ENCODE measurements around the gene PSMC3. TPM values are rescaled to one million over a fixed set of nuclear protein-coding genes. Genes with fewer than 3 reads are reported as not detected.
A peak's percentile ranks its signal among the peaks of the same experiment; 100 is the strongest.

Gene PSMC3
- total RNA-seq, 1 donor from 2014 or later: 147 TPM

GRCh38 chr11:47442514-47442913 is 16.3 kb upstream of the PSMC3 start:
- DNase-seq: no peak

GRCh38 chr11:47441421-47441820 is 15.2 kb upstream of the PSMC3 start:
- no peak for DNase-seq

GRCh38 chr11:47440054-47440476 is 13.8 kb upstream of the PSMC3 start:
- DNase-seq: no peak

GRCh38 chr11:47438721-47439120 is 12.5 kb upstream of the PSMC3 start:
- no peak for DNase-seq

- no peak for DNase-seq
Observed at GRCh38 chr11:47437746-47438418, 11.6 kb upstream of the PSMC3 start.

- no peak for DNase-seq
Observed at GRCh38 chr11:47437218-47437745, 11.0 kb upstream of the PSMC3 start.

GRCh38 chr11:47436726-47437125 is 10.5 kb upstream of the PSMC3 start:
- no peak for DNase-seq

GRCh38 chr11:47435687-47436086 is 9.4 kb upstream of the PSMC3 start:
- no peak for DNase-seq

GRCh38 chr11:47434011-47434786 is 8.0 kb upstream of the PSMC3 start:
- DNase-seq: no peak

- DNase-seq: no peak
Observed at GRCh38 chr11:47433157-47433556, 6.9 kb upstream of the PSMC3 start.

- DNase-seq: no peak
Observed at GRCh38 chr11:47431356-47432083, 5.3 kb upstream of the PSMC3 start.

GRCh38 chr11:47430524-47430923 is 4.3 kb upstream of the PSMC3 start:
- no peak for DNase-seq

GRCh38 chr11:47425611-47426010 is 628 bp downstream of the PSMC3 start:
- DNase-seq: no peak

GRCh38 chr11:47418454-47419259 is 7.6 kb downstream of the PSMC3 start:
- DNase-seq: no peak

- DNase-seq: no peak
Observed at GRCh38 chr11:47417712-47418111, 8.5 kb downstream of the PSMC3 start.

- peak; percentile 94 for DNase-seq
Observed at GRCh38 chr11:47415949-47416472, 10.2 kb downstream of the PSMC3 start.

- no peak for DNase-seq
Observed at GRCh38 chr11:47415091-47415854, 11.0 kb downstream of the PSMC3 start.

- no peak for DNase-seq
Observed at GRCh38 chr11:47414685-47415070, 11.6 kb downstream of the PSMC3 start.

- DNase-seq: no peak
Observed at GRCh38 chr11:47413908-47414684, 12.1 kb downstream of the PSMC3 start.

GRCh38 chr11:47413351-47413750 is 12.9 kb downstream of the PSMC3 start:
- DNase-seq: no peak
